ENCODE results near the gene KMT2C. TPM values are rescaled to one million over a fixed set of nuclear protein-coding genes. Genes with fewer than 3 reads are reported as not detected.

KMT2C gene
- total RNA-seq, 2 donors from 2014 or later = 78.8 to 88.9 TPM

DNA sequence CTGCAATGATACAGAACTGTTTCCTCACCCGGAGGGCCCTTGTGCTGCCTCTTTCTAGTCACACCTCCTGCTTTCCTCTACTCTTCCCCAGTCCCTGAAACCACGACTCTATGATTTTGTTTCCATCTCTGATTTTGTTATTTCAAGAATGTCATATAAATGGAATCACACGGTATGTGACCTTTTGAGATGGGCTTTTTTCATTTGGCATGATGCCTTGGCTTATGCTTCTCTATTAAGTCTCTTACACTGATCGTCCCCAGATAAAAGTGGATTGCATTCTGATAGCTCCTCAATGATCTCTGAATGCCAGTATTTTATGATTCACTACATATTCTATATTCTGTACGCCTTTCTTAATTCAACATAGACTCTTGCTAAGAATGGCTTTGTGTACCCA is 332.1 kb downstream of the KMT2C start:
- no peak for DNase-seq (ENCODE audit: low spot score)
- intact Hi-C loops (cut with DNase I) = no loop called here

DNA sequence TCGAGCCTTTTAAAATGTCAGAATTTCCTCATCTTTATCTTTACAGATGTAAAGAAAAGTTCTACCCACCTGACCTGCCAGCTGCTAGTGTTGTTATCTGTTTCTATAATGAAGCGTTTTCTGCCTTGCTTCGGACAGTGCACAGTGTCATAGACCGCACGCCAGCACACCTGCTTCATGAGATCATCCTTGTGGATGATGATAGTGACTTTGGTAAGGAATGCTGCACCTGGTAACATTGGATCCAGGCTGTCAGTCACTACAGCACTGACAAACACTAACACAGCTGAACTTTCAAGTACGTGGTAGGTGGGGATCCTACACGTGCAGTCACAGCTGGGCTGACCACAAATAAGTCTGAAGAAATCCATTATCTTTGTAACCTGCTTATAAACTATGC is 332.7 kb downstream of the KMT2C start:
- DNase-seq (ENCODE audit: low spot score) = no peak
- intact Hi-C loops (cut with DNase I) = no loop called here

DNA sequence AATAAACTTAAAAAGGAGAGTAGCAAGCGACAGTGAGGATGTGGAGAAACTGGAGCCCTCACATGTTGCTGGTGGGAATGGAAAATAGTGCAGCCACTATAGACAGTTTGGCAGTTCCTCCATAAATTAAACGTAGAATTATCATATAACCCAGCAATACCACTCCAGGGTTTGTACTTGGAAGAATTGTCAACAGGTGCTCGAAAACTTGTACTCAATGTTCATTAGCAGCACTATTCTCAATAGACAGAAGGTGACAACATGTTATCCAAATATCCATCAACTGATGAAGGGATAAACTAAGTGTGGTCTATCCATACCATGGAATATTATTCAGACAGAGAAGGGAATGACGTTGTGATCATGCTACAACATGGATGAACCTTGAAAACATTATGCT is 338.5 kb downstream of the KMT2C start:
- no peak for DNase-seq (ENCODE audit: low spot score)
- intact Hi-C loops (cut with DNase I) = no loop called here

DNA sequence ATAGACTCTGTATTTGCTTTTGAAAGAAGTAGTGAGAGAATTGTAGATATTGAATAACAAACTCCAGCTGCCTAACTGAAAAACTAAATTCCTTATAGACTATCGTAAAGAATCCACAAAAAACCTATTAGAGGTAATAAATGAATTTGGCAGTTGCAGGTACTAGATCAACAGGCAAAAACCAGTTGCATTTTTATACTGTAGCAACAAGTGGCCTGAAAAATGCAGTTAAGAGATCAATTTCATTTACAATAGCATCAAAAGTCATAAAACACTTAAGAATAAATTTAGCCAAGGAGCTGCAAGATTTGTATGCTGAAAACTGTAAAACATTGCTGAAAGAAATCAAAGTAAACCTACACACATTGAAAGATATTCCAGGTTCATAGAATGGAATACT is 340.0 kb downstream of the KMT2C start:
- intact Hi-C loops (cut with DNase I) = no loop called here
- no peak for DNase-seq (ENCODE audit: low spot score)

DNA sequence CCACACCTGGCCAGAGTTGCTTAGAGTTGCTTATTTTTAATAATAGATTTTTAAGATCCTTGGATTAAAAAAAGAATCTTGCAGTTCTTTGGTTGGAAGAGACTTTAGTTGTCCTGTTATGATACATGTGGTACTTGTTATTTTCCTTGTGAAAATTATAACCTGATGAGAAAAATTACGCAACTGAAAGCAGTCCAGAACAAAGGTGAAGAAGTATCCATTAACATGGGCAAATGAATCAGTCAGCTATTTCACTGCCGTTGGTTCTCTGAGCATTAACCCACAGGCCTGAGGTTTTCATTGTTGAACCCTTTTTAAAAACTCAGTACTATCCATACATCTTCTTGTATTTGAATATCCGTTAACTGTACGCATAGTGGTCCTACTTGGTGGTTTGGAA is 342.1 kb downstream of the KMT2C start:
- intact Hi-C loops (cut with DNase I) = loop anchor here in 1 of 2 donors (2.0 kb wide), 1 partner anchor 37 kb away; no protein-coding TSS in a partner anchor

GRCh38 chr7:152090747-152091146 is 345.1 kb downstream of the KMT2C start:
- intact Hi-C loops (cut with DNase I) = no loop called here
- no peak for DNase-seq (ENCODE audit: low spot score)

More for the DNA sequence above, 342.1 kb downstream of the KMT2C start:
- DNase-seq (ENCODE audit: low spot score) = no peak

- intact Hi-C loops (cut with DNase I) = no loop called here
- no peak for DNase-seq (ENCODE audit: low spot score)
Measured at GRCh38 chr7:152089183-152089582, 346.6 kb downstream of the KMT2C start.

- intact Hi-C loops (cut with DNase I) = no loop called here
- DNase-seq (ENCODE audit: low spot score) = no peak
Measured at GRCh38 chr7:152086513-152086912, 349.3 kb downstream of the KMT2C start.

- intact Hi-C loops (cut with DNase I) = no loop called here
- no peak for DNase-seq (ENCODE audit: low spot score)
Measured at GRCh38 chr7:152085131-152085530, 350.7 kb downstream of the KMT2C start.

Other genes starting within 250 kb of the KMT2C start
- under 1 TPM; 0.43 to 0.51 TPM for gene XRCC2, start 240.1 kb upstream of the KMT2C start, total RNA-seq

All from posterior vena cava (tissue), 2 donors.